ENCODE results near the gene EYA3.

The EYA3 gene

DNA sequence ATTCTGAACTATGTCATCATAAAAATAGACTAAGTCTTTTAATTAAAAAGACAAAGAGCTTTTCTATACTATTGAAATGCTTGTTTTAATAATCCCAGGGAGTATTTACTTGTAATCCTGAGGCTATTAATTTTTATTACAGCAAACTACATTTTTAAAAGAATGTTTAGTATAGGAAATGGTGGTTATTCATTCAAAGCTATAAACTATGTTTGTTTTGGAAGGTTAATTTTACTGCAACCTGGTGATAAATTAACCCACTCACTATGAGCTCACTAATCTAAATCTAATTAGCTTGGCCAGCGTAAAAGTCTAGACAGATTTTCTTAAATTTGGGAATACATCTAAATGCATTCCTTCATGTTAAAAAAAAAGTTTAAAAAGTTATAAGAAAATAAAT lies 13.8 kb upstream of the EYA3 start:
- TF ChIP-seq, protein P1, sequence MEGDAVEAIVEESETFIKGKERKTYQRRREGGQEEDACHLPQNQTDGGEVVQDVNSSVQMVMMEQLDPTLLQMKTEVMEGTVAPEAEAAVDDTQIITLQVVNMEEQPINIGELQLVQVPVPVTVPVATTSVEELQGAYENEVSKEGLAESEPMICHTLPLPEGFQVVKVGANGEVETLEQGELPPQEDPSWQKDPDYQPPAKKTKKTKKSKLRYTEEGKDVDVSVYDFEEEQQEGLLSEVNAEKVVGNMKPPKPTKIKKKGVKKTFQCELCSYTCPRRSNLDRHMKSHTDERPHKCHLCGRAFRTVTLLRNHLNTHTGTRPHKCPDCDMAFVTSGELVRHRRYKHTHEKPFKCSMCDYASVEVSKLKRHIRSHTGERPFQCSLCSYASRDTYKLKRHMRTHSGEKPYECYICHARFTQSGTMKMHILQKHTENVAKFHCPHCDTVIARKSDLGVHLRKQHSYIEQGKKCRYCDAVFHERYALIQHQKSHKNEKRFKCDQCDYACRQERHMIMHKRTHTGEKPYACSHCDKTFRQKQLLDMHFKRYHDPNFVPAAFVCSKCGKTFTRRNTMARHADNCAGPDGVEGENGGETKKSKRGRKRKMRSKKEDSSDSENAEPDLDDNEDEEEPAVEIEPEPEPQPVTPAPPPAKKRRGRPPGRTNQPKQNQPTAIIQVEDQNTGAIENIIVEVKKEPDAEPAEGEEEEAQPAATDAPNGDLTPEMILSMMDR (conservative IDR thresholded peaks at IDR 0.05; ENCODE audit: control insufficient read depth, insufficient read depth, low read depth, low read length): no peak
- no peak for DNase-seq (ENCODE audit: low read depth)
- H3K4me3 ChIP-seq (ENCODE audit: control insufficient read depth, low read depth, low read length): no peak overlapping the region

DNA sequence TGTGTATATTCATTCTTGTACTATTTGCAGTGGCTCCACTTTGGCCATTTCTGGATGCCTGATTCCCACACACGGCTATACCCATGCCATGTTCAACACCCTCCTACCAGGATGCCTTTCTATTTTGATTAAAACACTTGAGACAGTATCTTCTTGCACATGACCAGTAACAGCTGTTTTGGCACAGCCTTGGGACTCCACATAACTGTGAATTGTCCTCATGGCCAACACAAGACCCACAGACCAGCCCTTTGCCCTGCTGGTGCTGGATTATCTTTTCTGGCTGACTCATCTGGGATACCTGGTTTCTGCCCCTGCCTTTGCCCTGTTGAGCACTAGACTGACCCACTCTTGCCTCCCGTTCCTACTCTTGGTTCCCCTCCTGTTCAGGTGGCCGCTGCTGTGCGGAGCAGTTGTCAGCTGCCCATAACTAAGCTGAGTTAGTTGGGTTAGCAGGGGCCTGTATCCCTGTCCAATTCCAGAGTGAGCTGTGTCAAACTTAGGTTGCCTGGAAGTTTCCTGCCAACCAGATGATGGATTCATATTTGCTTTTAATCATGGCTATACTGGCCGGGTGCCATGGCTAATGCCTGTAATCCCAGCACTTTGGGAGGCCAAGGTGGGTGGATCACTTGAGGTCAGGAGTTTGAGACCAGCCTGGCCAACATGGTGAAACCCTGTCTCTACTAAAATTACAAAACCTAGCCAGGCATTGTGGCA lies 10.8 kb upstream of the EYA3 start:
- TF ChIP-seq, protein P1 (conservative IDR thresholded peaks at IDR 0.05; ENCODE audit: control insufficient read depth, insufficient read depth, low read depth, low read length): no peak
- H3K4me3 ChIP-seq (ENCODE audit: control insufficient read depth, low read depth, low read length): no peak overlapping the region
- no peak for DNase-seq (ENCODE audit: low read depth)

DNA sequence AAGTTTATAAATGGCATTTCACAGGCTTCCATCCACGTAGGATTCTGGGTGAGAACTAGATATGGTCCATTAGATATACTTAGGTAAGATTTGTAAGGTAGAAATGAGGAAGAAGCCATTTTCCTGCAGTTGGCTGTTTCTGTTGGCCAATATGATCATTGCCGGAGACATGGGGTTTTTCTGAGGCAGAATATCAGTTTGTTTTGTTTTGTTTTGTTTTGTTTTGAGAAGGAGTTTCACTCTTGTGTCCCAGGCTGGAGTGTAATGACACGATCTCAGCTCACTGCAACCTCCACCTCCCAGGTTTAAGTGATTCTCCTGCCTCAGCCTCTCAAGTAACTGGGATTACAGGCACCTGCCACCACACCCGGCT lies 8.7 kb upstream of the EYA3 start:
- H3K4me3 ChIP-seq (ENCODE audit: control insufficient read depth, low read depth, low read length): no peak overlapping the region
- DNase-seq (ENCODE audit: low read depth): no peak
- TF ChIP-seq, protein P1 (conservative IDR thresholded peaks at IDR 0.05; ENCODE audit: control insufficient read depth, insufficient read depth, low read depth, low read length): no peak

DNA sequence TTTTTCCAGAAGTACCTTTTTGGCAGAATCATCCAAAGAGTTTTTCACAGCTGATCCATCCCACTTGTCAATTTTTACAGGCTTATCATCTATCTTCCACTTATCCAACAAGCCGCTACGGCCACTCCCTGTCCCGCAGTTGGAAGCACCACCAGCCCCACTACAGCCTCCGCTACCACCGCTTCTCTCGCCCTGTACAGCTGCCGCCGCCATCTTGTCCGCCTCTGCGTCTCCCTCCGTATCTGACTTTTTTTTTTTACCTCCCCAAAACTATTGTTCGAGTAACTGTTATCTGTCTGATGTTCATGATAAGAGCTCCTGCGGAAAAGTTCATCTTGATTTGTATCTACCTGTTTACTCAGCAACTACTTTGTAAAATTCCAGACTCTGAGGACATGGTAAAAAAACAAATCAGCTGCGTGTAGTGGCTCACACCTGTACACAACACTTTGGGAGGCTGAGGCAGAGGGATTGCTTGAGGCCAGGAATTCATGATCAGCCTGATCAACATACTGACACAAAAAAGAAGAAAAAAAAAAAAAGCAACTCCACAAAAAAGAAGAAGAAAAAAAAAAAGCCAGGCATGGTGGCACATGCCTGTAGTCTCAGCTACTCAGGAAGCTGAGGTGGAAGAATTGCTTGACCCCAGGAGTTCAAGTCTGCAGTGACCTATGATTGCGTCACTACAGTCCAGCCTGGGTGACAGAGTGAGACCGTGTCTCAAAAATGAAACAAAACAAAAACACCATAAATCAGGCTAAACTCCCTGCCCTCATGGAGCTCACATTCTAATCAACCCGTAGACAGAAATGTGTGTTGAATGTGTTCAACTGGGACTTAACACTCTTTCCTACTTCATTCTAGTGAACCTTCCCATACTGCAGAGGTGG lies 8.0 kb upstream of the EYA3 start:
- no peak for DNase-seq (ENCODE audit: low read depth)
- H3K4me3 ChIP-seq (ENCODE audit: control insufficient read depth, low read depth, low read length): no peak overlapping the region
- TF ChIP-seq, protein P1 (conservative IDR thresholded peaks at IDR 0.05; ENCODE audit: control insufficient read depth, insufficient read depth, low read depth, low read length): no peak

DNA sequence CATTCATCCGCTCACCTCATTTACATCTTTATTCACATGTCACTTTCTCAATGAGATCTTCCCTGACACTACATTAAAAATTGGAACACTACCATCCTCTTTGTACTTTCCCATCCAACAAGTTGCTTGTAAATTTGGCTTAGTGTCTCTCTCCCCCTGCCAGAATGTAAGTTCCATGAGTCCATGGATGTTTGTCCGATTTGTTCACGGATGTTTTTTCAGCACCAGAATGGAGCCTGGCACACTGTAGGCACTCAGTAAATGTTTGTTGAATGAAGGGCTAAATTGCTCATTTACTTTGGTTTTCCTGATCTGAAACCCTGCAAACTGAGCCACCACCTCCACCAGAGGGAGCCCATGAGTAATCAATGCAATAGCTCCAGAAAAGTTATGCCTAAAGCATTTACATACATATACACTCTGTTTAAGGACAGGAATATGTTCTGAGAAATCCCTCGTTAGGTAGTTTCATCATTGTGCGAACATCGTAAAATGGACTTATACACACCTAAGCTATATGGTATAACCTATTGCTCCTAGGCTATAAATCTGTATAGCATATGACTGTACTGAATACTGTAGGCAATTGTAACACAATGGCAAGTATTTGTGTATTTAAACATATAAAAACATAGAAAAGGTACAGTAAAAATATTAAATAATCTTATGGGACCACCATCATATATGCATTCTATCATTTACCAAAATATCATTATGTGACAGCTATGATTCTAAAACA lies 2.8 kb upstream of the EYA3 start:
- H3K4me3 ChIP-seq (ENCODE audit: control insufficient read depth, low read depth, low read length): no peak overlapping the region
- TF ChIP-seq, protein P1 (conservative IDR thresholded peaks at IDR 0.05; ENCODE audit: control insufficient read depth, insufficient read depth, low read depth, low read length): peak; percentile 92
- DNase-seq (ENCODE audit: low read depth): peak; percentile 73

DNA sequence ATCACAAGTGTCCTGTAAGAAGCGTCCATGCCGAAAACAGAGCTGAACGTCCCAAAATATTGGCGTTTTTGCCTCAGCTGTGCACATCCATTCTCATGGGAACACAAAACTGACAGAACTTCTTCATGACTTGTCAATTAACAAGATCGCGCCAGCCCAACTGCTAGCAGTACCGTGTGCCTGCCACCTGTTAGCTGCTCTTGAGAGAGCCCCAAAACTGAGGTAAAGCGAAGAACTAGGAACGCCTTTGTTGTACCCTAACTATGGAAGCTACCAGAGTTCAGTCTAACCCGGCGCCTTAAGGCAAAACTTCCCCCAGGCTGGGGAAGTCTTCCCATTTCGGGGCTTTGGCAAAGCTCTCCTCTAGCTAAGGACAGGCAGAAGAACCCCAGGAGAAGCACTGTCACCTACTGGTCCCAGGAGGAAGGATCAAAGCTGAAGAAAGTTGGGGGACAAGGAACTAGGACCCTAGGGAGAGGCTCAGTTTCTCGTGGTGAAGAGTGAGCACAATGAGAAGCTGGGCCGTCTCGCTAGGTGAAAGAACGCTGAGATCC lies 719 bp downstream of the EYA3 start:
- TF ChIP-seq, protein P1 (conservative IDR thresholded peaks at IDR 0.05; ENCODE audit: control insufficient read depth, insufficient read depth, low read depth, low read length): no peak
- DNase-seq (ENCODE audit: low read depth): peak; percentile 21
- peak overlapping the region; percentile 85 for H3K4me3 ChIP-seq (ENCODE audit: control insufficient read depth, low read depth, low read length)

Data from fibroblast of mammary gland (primary cell).